Activated CD4-positive, alpha-beta T cell treated with anti-CD3 and anti-CD28 coated beads, Interleukin-2, amount 50 U/mL, for 4 hours (primary cell): Measurements from ENCODE around the gene PTPRT.

ENCODE experiments used
- DNase-seq, 2 experiments: peaks; one replicate each; pipeline ENCODE4 v3.0.0-alpha.2; 2020

Gene PTPRT

DNA sequence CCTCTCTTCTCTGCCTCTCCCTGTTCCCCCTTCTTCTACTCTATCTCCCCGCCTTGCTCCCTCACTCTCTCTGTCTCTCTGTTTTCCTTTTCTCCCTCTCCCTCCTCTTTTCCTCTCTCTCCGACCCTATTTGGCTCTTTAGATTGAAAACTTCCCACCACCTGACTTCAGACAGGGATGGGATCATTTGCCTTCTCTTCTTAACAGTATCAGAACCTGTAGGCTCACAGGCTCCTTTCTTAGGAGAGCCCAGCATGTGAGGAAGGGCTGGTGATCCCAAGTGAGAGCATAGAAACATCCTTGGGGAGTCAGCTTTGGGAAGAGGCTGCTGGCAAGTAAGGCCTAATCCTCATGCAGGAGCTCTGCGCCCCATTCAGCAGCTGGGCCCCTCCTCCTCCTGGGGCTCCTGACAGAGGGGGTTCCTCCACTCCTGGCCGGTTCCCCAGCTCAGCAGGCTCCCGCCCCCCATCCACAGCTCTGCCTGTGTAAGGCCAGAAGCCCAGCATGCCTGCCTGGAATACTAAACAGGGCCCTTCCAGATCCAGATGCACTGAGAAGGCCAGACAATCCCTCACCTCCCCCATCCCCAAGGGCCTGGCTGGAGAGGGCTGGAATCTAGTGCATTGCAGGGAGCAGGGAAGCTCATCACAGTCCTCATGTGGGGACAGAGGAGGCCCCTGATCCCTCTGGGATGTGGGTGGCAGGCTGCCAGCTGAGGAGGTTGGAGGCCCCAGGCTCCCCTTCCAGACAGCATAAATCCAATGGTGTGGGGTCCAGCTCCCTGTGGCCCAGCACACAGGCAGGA is 93.4 kb downstream of the PTPRT start:
- DNase-seq, result no peak

DNA sequence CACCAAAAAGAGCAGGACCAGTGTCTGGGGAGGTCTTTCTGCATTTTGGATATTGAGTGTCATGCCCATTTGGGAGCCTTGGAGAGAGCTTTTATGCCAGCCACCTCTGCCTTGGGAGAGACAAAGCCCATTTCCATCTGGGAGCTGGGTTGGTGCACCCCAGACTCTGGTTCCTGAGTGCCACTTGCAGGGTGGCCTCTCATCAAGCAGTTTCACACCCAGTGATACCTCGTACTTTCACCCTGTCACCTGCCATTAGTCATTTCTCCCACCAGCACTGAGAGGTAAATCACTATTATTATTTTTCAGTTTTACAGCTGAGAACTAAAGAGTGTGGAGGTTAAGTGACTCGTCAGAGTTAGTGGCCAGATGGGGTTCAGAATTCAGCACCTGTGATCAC is 94.7 kb downstream of the PTPRT start:
- no peak for DNase-seq

DNA sequence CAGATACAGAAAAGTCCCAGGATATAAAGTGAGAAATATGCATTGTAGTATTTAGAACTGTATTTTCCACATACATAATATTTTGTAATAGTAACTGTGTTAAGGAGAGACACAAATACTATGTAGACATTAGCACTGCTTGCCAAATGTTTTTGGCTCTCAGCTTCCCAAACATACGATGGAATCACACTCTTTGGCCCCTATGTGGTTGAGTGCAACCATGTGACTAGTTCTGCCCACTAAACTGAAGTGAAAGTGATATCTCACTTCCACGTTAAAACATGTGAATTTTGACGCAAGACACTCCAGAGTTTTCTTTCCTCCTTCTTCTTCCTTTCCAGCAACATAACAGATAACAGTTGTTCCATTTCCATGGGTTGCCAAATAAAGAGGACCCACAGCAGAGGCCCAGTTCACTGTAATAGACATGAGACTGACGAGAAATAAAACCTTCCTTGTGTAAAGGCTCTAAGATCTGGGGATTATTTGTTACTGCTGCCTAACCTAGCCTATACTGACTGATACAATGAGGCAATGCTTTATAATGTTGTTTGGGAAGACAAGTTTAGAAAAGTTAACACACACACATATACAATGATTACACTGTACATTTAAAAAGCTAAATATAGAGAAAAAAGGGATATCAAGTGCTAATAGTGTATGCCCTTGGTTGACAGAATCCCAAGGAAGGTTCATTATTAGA is 97.2 kb downstream of the PTPRT start:
- DNase-seq, result no peak

DNA sequence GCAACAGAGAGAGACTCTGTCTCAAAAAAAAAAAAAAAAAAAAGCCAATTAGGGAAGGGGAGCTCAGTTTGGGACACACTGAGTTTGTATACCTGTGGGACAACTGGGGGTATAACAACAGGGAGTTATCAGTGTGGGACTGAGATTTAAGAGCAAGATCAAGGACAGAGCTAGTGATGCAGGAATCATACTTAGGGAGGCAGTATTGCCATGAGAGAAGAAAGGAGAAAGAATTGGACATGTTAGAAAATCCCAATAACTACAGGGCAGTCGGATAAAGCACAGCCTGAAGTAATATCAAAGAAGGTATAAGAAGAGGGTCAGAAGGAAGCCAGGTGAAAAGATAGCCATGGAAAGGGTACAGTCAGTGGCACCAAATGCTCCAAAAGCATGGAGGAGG is 121.2 kb downstream of the PTPRT start:
- DNase-seq, result no peak

DNA sequence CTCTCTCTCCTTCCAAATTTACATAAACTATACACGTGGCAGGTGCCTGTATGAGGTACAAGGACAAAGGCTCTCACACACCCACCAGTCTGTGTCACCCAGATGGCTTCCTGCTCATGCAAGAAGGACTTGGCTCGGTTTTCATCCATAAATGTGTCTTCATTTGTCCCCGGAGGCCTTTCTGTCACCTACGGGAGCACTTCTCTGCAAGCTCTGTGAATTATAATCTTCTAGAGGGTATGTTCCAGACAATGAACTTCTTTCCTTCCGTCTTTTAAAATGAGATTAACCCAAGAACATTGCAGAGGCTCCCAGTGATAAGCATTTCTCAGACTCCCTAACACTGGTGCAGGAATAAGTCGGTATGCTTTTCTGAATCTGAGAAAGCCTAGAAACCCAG is 123.6 kb downstream of the PTPRT start:
- DNase-seq, result no peak

DNA sequence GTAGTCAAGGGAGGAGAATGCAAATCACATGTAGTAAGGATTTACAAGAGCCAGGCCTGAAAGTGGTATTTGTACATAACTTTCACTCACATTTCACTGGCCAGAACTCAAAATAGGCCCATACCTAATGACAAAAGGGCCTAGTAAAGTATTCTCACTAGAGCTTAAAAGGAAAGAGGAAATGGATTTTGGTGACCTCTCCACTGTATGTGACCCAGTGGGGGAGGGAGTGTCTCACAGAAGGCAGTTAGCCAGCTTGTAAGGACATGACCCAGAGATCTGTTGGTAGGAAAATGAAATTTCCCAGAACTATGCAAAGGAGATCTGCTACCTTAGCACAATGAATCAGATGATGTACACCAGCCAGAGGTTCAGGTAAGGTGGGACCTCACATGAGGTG is 124.4 kb downstream of the PTPRT start:
- no peak for DNase-seq

DNA sequence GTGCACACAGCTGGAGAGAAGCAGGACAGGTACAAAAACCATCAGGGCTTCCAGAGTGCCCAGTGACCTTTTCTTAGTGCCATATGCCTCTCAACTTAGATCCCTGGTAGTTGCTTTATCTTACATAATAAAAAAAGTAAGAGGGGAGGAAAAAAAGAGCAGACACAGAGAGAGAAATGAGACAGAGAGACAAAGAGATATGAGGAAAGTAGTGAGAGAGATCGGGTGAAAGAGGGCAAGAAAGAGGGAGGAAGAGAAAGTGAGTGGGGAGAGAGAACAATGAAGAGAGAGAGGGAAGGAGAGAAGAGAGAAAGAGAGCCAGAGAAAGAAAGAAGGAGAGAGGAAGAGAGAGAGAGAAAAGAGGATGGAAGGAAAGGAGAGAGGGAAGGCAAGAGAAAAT is 131.6 kb downstream of the PTPRT start:
- no peak for DNase-seq

DNA sequence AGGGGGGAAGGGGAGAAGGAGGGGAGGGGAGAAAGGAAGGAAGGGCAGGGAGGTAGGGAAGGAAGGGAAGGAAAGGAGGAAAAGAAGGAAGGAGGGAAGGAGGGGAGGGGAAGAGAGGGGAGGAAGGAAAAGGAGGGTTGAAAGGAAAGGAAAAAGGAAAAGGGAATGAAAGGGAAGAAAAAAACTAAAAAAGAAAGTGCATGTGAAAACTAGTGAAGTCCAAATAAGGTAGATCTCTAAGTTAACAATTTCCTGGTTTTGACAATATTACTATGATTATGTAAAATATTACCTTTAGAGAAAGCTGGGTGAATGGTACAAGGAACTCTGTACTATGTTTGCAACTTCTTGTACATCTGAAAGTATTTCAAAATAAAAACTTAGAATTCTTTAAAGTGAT is 132.4 kb downstream of the PTPRT start:
- DNase-seq, result no peak

DNA sequence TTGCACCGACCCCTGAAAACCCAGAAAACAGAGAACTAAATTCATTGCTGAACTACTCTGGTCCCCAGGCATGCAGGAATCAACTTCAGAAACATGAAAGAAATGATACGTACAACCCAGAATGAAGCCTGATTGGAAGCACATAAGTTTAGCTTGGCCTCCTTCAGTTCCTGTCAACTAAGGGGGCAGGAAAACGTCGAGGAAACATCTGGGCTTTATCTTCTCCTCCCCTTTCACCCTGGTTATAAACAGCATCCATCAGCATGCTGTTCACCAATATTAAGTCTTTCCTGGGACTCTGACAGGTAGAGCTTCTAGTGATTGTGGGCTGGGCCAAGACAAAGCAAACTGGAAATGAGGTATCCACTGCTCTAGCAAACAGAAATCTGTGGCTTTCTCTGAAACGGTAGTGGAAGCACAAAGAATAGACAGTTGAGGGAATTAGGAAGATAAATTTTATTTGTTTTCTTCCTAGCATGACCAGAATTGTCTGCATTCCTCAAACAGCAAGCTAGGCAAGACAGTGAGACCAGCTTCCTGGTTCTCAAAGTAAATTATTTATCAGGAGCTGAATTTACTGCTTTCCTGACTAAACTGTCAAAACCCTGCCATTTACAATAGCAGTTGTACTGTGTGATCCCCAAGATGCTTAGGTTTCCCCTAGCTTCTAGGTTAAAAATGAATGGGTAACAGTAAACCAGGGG is 134.4 kb downstream of the PTPRT start:
- no peak for DNase-seq

DNA sequence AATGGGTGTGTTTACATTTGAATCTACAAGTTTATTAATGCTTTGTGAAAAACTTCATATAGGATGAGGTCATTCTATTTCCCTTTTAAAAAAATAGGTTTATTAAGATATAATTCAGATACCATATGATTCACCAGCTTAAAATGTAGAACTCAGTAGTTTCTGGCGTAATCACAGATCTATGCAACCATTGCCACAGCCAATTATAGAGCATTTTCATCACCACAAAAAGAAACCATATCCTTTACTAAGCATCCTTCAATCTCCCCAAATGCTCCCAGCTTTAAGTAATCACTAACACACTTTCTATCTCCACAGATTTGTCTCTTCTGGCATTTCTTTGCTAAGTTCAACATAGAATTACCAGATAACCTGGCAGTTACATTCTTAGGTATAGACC is 137.2 kb downstream of the PTPRT start:
- no peak for DNase-seq

DNA sequence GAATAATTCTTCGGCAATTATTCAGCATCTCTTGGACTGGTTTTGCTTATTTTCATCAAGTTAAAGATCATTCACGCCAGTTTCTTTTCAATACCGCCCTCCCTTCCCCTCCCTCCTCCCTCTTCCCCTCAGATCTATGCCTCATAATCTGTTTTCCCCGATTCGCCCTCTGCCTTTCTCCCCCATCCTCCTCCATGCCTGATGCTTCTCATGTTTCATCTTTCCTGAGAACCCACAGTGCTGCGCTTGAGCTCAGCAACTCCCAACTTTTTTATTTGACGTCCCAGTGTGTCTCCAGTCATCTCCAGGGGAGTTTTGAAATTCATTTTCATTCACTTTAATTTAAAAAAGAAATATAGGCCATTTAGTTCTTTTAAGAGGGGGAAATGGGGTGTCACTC is 142.7 kb downstream of the PTPRT start:
- no peak for DNase-seq

DNA sequence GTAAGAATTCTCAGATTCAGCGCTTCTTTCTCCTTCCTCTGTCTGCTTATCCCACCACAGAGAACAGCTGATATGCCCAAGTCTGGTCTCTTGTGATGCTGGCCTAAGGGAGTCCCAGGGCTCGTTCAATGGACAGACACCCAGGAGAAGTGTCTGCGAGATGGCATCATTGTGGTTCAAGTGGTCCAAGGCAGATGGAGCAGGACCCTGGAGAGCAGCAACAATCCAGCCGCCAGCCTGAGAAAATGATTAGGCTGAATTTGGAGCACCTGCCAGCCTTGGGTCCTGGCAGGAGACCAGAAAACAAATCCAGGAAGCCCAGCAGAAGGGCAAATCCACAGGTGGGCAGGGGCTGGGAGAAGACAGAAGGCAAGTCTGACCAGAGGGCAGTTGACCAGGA is 145.8 kb downstream of the PTPRT start:
- DNase-seq, result no peak

DNA sequence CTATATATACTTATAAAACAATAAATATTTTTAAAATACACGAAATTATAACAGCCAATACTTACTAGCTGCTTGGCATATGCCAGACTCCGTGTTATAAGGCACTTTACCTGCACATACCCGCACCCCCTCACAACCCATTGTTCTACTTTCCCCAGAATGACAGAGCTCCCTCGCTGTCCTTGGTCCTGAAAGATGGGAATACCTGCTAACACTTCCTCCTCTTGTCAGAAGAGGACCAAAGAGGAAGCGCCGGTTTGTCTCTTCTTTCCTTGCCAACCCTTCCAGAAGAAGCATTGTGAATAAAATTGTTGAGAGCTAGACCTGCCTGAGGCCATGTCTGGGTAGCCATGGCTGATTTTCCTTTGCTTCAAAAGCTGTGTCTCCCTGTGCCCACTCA is 149.3 kb downstream of the PTPRT start:
- DNase-seq, result no peak

DNA sequence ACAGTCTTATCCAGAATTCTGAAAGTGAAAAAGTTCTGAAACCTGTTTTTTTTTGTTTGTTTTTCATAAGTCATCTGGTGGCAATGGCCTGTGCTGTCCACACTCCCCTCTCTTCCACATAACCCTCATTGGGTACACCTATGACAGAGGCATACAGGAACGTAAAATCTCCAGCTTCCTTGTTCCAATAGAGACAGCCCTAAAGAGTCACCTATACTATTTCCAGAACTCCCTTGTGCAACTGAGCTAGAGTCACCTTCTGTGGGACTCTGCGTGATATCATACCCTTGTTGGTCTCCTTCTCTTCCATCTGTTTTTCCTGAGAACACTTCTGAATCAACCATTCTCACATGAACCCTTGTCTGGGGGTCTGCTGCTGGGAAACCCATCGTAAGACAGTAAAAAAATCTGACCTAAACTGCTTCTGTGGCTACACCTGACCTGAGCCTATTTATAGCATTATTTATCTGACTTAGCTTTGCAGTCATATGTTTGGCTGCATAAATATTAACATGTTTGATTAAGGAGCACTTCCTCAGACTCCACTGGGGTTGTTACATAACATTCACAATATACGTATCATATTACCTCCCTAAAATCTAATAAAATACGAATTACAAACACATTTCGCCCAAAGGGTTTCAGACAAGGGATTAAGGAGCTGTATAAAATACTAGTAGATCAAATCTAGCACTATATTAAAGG is 151.9 kb downstream of the PTPRT start:
- DNase-seq, result no peak

DNA sequence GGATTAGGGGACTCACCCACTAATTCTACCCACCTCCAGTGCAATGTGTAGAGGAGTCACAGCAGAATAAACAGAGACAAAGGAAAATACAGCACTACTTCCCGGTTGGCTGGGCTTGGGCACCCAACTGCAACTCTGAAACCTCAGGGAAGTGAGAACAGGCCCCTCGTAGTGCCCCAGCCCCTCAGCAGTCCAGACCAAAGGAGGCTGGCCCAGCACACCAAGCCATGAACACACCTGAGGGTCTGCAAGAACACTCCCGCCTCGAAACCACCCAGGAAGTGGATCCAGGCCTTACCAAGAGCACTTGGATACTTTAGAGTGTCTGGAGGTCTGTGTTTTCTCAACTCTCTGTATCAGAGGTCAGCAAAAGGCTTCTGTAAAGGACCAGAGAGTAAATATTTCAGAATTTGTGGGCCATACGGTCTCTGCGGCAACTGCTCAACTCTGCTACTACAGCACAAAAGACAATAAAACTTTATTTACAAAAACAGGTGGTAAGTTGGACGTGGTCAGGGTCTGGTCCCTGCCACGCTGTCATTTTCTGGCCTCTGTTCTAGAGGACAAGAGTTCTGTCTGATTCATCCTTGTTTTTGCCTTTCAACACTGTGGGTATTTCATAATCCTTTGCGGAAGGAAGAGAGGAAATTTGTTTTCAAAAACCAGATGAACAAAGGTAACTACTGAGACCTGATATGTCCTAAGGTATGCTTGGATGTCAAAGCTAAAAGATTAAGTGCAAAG is 154.6 kb downstream of the PTPRT start:
- DNase-seq, result no peak

DNA sequence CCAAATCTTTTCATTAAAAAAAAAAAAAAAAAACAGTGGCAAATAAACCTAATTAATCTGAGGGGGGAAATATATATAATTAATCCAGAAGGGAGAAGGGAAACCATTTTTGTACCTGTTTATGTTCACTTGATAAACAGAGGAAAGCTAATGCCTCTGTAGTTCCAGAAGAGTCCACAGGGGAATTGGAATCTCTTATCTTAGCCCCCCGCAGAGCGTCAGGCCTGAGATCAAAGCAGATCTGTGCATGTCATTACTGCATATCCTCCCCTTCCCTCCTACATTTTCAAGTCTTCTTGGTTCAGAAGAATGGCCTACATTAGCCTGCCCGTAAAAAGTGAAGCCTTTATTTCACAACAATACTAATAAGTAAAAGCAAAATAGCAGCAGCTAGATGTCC is 157.2 kb downstream of the PTPRT start:
- DNase-seq, result no peak

DNA sequence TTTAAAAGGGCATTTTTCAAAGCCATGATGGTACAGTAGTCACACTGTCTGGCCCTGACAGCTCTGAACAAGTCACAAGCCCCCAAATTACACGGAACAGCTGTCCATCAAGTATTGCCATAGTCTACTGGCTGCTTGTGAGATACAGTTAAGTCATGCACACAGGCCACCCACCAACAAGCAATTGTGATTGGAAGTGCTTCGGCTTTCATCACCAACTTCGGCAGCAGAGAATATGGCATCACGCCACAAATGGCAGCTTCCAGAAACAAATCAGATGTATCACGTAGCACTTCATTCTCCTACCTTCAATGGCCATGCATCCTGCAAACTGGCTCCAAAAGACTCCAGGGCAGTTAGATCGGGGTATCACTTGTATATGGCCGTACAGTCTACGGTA is 160.5 kb downstream of the PTPRT start:
- DNase-seq, result no peak

DNA sequence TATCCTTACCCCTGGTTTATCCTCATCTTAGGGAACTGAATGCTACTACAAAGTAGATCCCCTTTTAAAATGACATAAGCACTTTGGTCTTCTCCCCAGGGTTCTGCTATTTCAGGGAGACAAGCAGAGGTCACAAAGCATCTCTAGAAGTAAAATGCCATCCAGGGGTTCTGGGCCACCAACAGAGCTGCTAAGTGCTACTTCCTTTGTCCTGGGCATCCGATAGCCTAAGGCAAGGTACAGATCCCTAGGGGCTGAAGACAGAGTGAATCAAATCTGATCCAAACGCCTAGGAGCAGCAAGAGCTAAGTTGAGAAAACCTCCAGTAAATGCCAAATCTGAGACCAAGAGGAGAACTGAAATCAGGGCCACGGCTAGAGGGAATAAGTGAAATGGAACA is 161.2 kb downstream of the PTPRT start:
- no peak for DNase-seq

DNA sequence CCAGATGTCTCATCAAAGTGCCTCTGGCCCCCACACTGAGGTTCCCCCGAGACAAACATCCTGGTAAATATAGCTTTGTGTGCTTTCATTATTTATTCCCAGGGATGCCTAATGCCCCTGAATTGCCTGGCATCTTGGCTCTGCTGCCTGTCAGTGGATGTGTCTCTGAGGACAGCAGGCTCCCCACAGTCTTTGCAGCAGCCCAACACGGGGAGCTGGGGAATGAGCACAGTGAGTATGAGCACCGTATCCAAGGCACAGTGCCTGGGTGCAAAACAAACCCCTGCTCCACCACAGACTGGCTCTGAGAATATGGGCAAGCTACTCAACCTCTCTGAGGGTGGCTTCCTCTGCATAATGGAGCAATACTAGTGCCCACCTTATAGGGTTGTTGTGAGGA is 165.9 kb downstream of the PTPRT start:
- no peak for DNase-seq

DNA sequence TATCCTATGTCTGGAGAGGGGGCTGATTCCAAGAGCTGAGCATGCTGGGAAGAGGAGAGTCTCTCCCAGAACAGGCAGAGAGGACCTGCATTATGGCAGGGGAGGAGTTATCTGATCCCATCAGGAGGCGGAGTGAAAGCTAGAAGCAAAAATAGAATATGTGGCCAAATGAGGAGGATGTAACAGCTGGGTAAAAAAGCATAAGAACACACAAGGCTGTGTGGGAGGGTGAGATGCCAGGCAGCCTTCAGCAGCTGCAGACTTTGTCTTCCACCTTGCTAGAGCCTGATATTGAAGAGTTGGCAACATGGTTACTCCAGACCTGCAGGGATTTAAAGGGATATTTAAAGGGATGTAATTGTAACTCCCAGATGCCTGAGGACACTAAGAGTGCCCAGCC is 167.1 kb downstream of the PTPRT start:
- no peak for DNase-seq

DNA sequence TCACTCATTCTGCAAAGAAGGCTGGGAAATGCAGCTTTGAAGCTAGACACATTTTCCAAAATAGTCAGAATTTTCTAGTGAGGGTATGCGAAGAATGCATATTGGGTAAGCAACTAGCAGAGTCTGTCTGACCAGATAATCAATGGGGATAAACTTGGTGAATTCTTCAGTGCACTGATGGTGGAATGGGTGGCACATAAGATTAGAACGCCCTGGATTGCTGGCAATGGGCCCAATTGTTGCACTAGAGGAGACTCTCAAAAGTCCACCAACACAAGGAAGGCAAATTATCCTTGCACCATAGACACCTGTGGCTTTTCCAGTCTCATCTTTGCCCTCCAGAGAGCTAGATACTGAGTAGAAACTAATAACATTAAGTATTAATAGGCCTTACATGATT is 167.6 kb downstream of the PTPRT start:
- no peak for DNase-seq

DNA sequence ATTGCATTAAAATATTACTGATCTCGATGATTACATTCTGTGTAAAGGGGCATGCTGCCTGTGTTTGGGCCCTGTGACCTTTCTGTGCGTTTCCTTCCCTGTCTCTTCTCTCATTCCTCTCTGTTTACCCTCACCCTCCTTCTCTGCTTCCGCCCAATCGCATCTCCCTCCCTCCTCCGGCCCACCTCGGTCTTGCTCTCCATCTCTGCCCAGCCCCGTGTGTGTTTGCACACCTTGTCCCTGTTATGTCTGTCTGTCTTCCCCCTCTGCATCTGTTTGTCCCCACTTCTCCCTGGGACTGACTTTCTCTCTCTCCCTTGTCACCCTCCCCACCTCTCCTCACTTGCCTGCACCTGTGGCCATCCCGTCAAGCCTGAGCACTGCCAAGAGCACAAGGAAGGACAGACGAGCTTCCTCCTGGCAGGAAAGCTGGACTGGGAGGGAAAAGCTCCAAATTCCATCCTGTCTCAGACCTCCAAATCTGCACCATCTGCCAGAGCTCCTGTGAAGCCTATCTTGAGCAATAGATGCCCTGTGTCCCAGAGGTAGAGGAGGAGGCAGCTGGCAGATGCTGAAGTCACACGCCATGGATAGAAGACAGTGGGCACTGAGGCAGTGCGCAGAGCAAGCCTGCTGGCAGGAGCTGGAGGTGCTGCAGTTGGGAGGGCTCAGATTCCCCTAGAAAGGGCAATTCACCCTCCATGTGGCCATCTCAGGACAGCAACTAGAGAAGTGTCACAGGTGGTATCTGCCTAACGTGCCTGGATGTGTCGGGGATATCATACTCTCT is 172.3 kb downstream of the PTPRT start:
- DNase-seq, result no peak
